ENCODE measurements around the gene TNFRSF6B. TPM values are rescaled to one million over a fixed set of nuclear protein-coding genes. Genes with fewer than 3 reads are reported as not detected.

The TNFRSF6B gene
- polyA plus RNA-seq, 2 of the 4 experiments (the other 2 are of a cell fraction) = 0.22 to 0.66 TPM

- CTCF ChIA-PET = interaction anchor here (0.8 to 1.8 kb wide), 4 partner anchors 12 to 196 kb away, joined by 3 to 6 read pairs (median 3); partner anchors contain the start of gene PTK6
- H3K4me1 ChIP-seq = peaks cover 5% of the 10 kb centered on the region
- FAIRE-seq (no peak), ATAC-seq (no peak), DNase-seq (ENCODE audit: low read depth in 1 of 2, low spot score in 1 of 2) (no peak)
- H3K27ac ChIP-seq = no peak overlapping the region
- WGBS (ENCODE audit: missing lambda C conversion rate) = 89% methylated on average over 23 of the region's 25 CpGs
- POLR2A ChIA-PET = no interaction called here
- H3K9me3 ChIP-seq = no peaks in the 10 kb centered on the region
- no peak overlapping the region for H3K4me2 ChIP-seq
- TF ChIP-seq REST (IDR thresholded peaks at IDR 0.05) (no peak), FOSB (CRISPR knock-in tag; IDR thresholded peaks at IDR 0.05) (no peak), EP300 (IDR thresholded peaks at IDR 0.05) (no peak), SREBF2 (IDR thresholded peaks at IDR 0.05) (no peak), MYC (IDR thresholded peaks at IDR 0.05; ENCODE audit: borderline replicate concordance, low read length) (no peak), TP53 (CRISPR knock-in tag; IDR thresholded peaks at IDR 0.05) (no peak), RARB (CRISPR knock-in tag; IDR thresholded peaks at IDR 0.05) (no peak), HOXA7 (CRISPR knock-in tag; IDR thresholded peaks at IDR 0.05) (no peak), RNF2 (IDR thresholded peaks at IDR 0.05; ENCODE audit: borderline replicate concordance, low read depth) (no peak), RAD21 (conservative IDR thresholded peaks at IDR 0.05 in 1 of 2, IDR thresholded peaks at IDR 0.05 in 1 of 2) (no peak), HMGXB4 (CRISPR knock-in tag; IDR thresholded peaks at IDR 0.05; ENCODE audit: borderline replicate concordance) (no peak), PHF8 (IDR thresholded peaks at IDR 0.05; ENCODE audit: borderline replicate concordance, low read depth) (no peak), NPAS2 (CRISPR knock-in tag; IDR thresholded peaks at IDR 0.05; ENCODE audit: borderline replicate concordance) (no peak), BHLHE40 (IDR thresholded peaks at IDR 0.05; ENCODE audit: low read depth, low read length) (no peak), HOXB13 (CRISPR knock-in tag; IDR thresholded peaks at IDR 0.05; ENCODE audit: low read depth) (no peak), ELK1 (IDR thresholded peaks at IDR 0.05; ENCODE audit: low read depth, low read length) (no peak), BCL3 (IDR thresholded peaks at IDR 0.05) (no peak), RCOR1 (IDR thresholded peaks at IDR 0.05; ENCODE audit: low read depth, low read length) (no peak), RFX5 (IDR thresholded peaks at IDR 0.05) (no peak)
- H3K4me3 ChIP-seq = no peak overlapping the region
Measured at GRCh38 chr20:63734111-63734945, 37.9 kb downstream of the TNFRSF6B start.
